Skin of body (tissue), 2 donors: ENCODE data around the gene C1S. TPM values are rescaled to one million over a fixed set of nuclear protein-coding genes. Genes with fewer than 3 reads are reported as not detected.
"Not testable (repeated sequence)": the region's sequence is repeated elsewhere in the genome, so short reads cannot be mapped to it uniquely, and the experiment has no call there.

Experiments
- DNase-seq: peaks from one replicate; lab custom pipeline; 2025; lab: John Stamatoyannopoulos, UW
- total RNA-seq: library from RNA; depleted of rRNA; stranded (reverse); fragments of >200 nt; gene quantifications from one replicate; pipeline ENCODE4 v1.2.3, GENCODE V29; 2014

Gene C1S
- total RNA-seq, 1 donor from 2014 or later, result 99.0 TPM

DNA sequence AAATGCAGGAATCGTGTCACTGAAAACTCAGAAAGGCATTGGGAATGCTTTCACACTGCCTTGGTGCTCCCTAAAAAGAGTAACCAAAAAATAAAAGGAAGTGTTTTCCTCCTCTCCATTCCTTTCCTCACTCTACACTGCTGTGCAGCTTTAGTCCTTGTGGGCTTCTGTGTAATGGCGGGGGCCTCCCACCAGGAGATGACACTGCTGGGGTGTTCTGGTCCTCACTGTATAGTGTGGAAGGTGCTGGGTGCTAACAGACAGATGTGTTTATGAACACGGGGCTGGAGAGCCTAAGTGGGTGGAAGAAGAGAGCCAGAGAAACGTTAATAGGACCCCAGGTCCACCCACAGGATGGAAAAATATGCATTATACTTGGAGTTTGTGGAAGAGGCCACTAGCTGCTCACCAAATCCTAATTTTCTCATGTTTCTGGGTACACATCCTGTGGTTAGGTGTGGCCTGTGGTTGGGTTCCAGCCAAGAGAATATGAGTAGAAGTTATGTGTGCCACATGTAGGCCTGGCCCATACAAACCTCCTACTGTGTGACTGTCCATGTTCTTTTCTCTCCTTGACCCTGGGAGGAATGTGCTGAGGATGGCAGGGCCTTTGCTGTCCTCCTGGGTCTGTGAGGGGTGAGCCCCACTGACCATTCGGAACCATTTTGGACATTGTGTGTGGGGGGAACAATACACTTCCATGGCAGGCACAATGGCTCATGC is 14.0 kb upstream of the C1S start:
- DNase-seq, result no peak

DNA sequence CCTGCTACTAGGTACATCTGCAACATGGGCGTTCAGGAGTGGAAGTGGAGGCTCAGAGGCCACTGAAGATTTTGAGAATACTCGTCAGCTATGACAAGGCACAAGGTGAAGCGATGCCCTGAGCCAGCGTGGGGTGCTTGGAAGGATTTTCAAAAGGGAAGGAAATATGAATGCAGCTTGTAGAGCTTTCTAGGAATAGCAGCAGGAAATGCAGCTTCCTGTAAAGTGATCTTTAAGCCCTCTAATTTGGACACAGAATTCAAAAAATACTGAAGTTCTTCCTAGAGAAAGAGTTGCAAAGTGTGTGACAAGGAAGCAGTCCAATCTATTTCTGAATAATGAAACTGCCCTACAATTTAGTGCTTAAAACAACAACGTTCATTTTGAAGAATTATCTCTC is 13.2 kb upstream of the C1S start:
- DNase-seq, result no peak

DNA sequence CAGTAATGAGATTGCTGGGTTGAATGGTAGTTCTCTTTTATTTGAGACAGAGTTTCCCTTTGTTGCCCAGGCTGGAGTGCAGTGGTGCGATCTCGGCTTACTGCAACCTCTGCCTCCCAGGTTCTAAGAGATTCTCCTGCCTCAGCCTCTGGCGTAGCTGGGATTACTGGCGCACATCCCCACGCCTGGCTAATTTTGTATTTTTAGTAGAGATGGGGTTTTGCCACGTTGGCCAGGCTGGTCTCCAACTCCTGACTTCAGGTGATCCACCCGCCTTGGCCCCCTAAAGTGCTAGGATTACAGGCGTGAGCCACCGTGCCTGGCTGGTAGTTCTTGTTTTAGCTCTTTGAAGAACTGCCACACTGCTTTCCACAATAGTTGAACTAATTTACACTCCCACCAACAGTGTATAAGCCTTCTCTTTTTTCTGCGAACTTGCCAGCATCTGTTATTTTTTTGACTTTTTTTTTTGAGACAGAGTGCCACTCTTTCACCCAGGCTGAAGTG is 11.0 kb upstream of the C1S start:
- DNase-seq, result not testable (repeated sequence)

DNA sequence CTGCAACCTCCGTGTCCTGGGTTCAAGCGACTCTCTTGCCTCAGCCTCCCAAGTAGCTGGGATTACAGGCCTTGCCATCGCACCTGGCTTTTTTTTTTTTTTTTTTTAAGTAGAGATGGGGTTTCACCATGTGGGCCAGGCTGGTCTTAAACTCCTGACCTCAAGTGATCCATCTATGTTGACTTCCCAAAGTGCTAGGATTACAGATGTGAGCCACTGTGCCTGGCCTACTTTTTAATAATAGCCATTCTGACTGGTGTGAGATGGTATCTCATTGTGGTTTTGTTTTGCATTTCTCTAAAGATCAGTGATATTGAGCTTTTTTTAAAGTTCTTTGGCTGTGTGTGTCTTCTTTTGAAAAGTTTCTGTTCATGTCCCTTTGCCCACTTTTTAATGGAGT is 10.5 kb upstream of the C1S start:
- DNase-seq, result not testable (repeated sequence)

DNA sequence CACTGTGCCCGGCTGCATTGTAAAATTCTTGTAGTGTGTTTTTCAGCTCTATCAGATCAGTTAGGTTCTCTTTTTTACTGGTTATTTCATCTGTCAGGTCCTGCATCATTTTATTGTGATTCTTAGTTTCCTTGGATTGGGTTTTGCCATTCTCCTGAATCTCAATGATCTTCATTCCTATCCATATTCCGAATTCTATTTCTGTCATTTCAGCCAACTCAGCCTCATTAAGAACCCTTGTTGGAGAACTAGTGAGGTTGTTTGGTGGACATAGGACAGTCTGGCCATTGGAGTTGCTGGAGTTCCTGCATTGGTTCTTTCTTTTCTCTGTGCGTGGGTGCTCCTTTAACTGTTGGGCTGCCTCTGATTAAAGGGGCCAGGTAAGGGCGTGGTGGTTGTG is 5.6 kb upstream of the C1S start:
- DNase-seq, result no peak

DNA sequence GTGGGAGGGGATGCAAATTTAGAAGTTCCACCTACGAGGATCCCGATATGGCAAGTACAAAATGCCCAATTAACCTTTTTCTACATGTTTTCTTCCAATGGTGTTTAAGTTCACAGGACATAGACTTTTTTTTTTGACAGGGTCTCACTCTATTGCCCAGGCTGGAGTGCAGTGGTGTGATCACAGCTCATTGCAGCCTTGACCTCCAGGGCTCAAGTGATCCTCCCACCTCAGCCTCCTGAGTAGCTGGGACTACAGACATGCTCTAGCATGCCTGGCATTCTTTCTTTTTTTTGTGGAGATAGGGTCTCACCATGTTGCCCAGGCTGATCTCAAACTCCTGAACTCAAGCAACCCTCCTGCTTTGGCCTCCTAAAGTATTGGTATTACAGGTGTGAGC is 4.8 kb upstream of the C1S start:
- not testable (repeated sequence) for DNase-seq

DNA sequence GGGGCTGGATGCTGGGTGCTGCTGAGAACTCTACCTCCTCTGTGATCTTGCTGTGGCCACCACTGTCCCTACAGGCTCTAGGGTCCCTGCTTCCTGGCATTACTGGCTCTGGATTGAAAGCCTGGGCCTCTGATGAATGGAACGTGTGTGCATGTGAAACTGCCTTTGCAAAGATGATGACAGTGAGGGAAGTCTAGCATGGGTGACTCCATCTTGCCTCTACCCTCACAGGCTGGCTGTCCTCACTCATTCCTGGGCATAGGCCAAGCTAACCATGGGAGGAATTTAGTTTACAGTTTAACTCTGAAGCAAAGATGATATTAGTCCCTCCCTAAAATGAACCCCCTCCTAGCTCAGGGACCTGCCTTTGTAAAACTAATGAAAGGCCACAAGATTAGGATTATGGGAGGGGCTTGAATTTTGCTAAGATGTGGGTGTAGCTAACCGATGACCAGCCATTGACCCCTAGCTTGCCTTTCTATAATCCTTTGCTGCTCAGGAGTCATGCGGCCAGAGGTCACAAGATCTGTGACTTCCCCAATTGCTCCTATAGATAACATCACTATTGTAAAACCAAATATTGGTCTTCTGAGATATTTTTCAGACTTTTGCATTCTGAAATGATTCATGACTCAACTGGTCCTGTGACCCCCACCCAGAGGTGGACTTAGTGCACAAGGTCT is 2.2 kb upstream of the C1S start:
- DNase-seq, result no peak

DNA sequence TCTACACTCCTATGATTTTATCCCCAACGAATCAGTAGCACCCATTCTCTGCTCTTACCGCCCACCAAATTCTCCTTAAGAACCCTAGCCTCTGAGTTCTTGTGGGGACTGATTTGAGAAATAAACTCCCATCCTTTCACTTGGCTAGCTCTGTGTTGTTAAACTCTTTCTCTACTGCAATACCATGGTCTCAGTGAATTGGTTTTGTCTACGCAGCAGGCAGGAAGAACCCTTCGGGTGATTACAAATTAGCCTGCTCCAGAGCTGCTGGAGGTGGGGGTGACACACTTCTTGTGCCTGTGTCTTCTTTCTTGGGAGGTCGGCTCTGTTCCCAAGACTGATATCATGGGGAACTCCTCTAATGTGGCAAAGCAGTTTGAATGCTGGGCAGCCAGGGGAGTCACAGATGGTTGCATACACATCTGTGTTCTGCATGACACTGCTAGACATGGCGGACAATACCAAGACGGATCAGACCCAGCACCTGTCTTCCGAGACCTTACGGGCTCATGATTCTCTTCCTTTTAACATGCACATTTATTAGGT is 1.6 kb upstream of the C1S start:
- DNase-seq, result no peak

DNA sequence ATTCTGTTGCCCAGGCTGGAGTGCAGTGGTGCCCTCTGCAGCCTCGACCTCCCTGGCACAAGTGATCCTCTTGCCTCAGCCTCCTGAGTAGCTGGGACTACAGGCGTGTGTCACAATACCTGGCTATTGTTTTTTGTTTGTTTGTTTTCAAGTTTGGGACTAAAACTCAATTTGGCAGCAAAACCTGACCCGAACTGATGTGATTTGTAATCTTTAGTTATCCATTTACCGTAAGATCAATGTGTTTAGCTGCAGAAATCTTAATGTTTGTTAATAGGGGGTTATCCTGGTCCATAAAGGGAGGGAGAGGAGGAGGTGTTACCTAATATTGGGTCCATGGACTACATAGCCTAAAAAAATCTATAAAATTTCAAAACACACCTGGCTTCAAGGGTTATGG is 738 bp upstream of the C1S start:
- no peak for DNase-seq

DNA sequence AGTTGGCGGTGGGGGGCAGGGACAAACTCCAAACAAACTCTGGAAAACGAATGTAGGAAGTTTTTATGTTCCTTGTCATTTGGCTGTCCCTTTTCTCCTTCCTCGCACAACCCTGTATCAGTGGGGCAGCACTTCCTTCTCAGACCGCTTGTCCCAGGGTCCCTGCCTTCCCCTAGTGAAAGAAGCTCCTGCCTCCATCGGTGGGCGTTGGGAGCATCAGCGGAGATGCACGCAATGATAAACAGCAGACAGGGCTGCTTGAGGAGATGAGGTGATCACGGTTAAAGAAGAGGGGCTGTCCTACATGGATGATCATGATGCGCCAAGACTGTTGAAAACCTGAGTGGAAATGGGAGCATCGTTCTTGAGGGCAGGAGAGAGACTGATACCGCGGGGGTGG is 620 bp downstream of the C1S start:
- no peak for DNase-seq

DNA sequence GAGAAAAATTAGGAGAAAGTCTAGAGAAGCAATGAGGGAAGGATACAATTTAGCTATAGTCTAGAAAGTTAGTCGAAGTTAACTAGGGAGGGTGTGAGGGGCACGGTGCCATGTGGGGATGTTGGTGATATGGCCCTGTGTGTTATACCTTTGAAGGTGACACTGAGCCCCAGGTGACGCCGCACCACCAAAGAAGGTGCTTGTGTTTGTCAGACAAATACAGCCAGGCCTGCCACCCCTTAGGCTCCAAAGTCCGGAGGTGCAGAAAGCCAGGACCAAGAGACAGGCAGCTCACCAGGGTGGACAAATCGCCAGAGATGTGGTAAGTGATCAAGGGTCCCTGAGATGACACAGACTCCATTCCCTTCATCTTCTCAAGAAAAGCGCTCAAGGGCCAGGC is 1.1 kb downstream of the C1S start:
- no peak for DNase-seq

DNA sequence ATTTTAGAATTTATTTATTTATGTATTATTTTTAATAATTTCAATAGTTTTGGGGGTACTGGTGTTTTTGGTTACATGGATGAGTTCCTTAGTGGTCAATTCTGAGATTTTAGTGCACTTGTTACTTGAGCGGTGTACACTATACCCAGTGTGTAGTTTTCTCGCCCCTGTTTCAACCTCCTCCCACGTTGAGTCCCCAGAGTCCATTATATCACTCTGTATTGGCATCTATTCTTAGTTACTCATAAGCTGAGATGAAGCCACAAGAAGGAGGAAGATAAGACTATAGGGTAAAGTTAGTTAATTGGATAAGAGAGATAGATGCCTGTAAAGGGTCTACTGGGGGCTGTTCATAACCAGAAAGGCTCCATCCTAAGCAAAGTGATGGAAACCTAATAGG is 4.0 kb downstream of the C1S start:
- no peak for DNase-seq

DNA sequence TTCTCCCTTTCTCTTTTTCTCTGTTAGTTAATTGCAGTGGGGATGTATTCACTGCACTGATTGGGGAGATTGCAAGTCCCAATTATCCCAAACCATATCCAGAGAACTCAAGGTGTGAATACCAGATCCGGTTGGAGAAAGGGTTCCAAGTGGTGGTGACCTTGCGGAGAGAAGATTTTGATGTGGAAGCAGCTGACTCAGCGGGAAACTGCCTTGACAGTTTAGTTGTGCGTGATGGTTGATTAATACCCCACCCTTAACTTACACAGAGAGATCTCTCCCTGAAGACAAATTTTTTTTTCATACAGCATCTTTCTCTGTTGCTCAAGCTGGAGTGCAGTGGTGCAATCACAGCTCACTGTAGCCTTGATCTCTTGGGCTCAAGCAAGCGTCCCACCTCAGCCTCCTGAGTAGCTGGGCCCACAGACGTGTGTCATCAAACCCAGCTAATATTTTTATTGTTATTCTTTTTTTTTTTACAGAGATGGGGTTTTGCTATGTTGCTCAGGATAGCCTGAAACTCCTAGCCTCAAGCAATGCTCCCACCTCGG is 4.6 kb downstream of the C1S start:
- no peak for DNase-seq

DNA sequence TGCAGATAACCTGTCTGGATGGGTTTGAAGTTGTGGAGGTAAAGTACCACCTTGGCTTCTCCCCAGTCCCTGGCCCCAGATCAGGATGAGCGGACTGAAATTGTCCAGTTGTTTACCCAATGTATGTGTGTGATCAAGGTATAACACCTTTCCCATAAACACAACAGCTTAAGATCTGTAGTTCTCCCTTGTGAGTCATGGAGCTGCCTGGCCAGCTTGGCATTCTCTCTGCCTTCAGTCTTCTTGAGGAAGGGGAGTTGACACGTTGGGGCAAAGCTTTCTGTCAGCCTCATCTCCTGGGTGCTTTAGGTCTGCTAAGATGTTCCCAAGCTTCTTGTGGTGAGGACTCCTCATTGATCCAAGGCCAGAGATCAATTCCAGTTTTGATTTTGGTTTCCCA is 6.1 kb downstream of the C1S start:
- no peak for DNase-seq

DNA sequence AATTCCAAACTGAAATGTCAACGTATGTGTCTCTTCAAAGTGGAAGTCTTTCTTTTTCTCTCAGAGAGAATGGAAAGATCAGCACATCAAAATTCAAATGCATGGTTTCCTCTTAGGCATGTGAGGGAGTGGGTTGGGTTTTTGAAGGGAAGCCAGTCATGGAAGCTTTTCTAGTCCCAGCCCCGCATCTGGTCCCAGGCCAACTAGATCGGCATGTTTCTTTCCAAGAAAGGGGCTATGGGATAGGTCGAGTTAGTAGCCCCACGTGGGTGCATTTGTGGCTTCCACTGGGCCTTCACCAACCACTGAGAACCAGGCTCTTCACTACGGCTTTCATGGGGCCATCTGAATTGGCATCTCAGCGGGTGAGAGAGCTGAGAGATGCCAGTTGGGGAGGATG is 6.6 kb downstream of the C1S start:
- no peak for DNase-seq

DNA sequence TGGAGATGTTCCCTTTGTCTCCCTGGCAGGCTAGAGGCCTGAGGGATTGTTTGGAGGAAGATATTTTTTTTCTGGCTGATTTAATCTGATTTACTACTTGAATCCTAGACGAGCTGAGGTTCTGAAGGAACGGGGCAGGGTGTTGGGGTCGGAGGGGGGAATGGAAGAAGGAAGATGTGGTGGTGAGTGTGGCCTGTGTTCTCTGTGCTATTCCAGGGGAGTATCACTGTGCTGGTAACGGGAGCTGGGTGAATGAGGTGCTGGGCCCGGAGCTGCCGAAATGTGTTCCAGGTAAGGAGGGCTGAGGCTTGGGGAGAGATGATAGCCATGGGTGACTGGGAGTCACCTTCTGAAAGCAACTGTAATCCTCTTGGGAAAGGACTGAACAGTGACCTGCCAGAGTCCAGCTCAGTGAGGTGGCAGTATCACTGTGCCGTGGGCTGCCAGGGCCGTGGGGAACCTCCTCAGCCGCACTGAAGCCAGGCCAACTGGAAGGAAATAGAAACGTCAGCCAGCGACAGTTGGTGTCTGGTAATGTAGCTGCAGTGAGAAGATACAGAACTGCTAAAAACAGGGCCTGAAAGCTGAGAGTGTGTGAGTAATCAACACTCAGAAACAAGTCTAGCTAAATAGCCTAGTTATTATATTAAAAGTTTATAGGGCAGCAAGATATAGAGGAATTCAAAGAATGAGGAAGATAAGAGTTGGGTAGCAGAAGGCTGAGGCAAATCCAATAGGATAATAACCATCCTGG is 7.9 kb downstream of the C1S start:
- DNase-seq, result no peak

DNA sequence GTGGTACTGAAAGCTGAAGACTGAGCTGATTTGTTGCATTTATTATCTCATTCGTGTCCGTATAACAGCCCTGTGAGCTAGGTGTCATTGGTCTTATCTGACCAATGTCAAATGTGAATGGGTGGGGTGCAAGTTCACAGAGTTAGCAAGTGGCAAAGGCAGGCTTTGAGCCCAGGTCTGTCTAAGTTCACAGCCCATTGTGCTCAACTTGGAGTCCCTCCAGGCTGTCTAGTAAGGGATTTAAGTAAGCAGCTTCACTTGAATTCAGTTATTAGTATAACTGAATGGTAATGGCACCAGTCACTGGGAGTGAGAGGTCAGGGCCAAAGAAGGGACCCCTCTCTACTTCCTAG is 8.5 kb downstream of the C1S start:
- DNase-seq, result no peak

DNA sequence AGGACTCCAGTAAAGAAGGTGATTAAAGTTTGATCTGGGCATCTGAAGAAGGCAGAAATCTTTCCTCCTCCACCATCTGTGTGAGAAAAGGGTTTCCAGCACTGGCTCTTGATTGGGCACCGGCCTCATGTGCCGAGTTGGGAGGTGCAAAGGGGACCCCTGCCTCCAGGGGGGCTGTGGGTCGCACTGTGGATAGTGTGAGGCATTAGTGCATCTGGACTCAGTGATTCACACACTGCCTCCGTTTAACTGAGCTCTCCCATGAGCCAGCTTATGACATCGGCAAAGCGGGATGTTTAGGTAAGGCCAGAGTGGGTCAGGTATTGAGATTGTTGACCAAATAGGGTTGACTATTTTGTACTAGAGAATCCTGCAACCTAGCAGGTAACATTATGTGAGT is 8.9 kb downstream of the C1S start:
- no peak for DNase-seq

DNA sequence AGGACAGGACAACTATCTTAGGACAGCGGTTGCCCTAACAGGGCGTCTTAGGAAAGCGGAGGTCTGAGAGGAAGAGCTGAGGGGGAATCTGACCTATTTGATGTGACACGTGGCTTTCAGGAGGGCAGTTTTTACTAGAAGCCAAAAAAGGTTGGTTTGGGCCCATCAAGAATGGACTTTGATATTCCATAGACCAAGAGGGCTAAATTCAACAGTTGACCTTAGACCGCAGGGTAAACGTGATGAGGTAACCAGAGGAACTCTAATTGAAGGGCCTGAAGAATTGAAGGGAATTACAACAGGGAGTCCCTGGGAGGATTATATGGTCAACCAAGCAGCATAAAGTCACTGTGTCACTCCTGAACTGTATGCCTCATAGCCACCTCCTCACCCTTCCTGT is 11.5 kb downstream of the C1S start:
- no peak for DNase-seq

DNA sequence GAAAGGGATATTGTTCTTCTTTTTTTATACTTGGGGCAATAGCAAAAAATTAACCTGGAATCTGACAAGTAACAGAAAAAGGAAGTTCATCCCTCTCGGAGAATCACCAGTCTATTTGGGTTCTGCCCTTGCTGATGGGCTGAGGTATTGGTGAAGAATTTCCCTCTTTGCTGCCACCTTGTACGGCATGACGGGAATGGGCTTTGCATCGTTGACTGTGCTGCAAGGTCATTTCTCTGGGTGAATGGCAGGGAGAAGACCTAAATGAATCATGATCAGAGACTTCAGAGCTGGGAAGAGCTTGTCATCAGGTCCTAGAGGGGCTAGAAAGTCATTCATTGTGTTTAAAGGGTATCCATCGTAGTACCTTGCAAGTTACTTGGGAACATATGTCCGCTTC is 12.0 kb downstream of the C1S start:
- no peak for DNase-seq

DNA sequence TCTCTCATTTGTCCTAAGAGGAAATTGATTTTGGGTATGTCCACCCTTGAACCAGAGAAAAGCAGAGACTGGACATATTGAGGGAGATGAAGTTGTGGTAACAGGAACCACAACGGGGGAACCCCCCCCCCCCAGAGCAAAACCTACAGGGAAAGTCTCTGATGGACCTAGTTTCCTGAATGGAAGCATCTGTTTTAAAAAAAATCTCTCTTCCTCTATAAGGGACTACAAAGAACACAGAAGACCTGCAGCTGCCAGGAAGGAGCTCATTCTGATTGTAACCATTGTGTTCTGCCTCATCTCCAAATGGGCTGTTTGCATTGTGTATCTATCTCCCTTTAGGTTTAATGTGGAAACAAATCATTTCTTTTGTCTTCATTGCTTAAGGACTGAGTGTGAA is 13.4 kb downstream of the C1S start:
- DNase-seq, result no peak

DNA sequence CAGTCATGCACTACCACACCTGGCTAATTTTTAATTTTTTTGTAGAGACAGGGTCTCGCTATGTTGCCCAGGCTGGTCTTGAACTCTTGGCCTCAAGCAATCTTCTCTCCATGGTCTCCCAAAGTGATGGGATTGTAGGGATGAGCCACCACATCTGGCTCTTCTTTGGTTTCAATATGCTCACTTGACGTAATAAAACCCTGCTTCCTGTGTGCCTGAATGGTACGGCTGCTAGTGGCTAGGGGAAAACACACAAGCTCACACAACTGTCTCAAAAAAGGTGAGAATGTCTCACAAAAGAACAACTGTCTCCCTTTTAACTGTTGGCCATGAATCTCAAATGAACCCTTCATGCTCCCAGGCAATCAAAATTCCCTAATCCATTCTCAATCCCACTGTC is 15.0 kb downstream of the C1S start:
- no peak for DNase-seq
